CD1c-positive myeloid dendritic cell (primary cell): ENCODE measurements around the gene FOXL1.

Experiments
- DNase-seq: peaks from one replicate; pipeline ENCODE4 v3.0.0-alpha.2; 2016; ENCODE audit errors: extremely low spot score

The FOXL1 gene

GRCh38 chr16:86604436-86605193, 26.3 kb downstream of the FOXL1 start:
- peak; percentile 28 for DNase-seq

- no peak for DNase-seq
Measured at GRCh38 chr16:86605950-86606349, 27.6 kb downstream of the FOXL1 start.

- DNase-seq = no peak
Measured at GRCh38 chr16:86608301-86608747, 30.0 kb downstream of the FOXL1 start.

GRCh38 chr16:86609115-86609514, 30.8 kb downstream of the FOXL1 start:
- DNase-seq = no peak

GRCh38 chr16:86609661-86610060, 31.3 kb downstream of the FOXL1 start:
- DNase-seq = no peak

GRCh38 chr16:86610779-86611524, 32.6 kb downstream of the FOXL1 start:
- no peak for DNase-seq

- no peak for DNase-seq
Measured at GRCh38 chr16:86611525-86611855, 33.1 kb downstream of the FOXL1 start.

GRCh38 chr16:86611941-86612340, 33.6 kb downstream of the FOXL1 start:
- no peak for DNase-seq

GRCh38 chr16:86614699-86615098, 36.4 kb downstream of the FOXL1 start:
- no peak for DNase-seq

- DNase-seq = no peak
Measured at GRCh38 chr16:86616906-86617305, 38.6 kb downstream of the FOXL1 start.

- DNase-seq = no peak
Measured at GRCh38 chr16:86618431-86619238, 40.3 kb downstream of the FOXL1 start.

GRCh38 chr16:86619239-86619794, 41.0 kb downstream of the FOXL1 start:
- no peak for DNase-seq

GRCh38 chr16:86620184-86620583, 41.8 kb downstream of the FOXL1 start:
- DNase-seq = no peak

GRCh38 chr16:86621966-86622365, 43.6 kb downstream of the FOXL1 start:
- DNase-seq = no peak

GRCh38 chr16:86622700-86623615, 44.6 kb downstream of the FOXL1 start:
- DNase-seq = no peak

- no peak for DNase-seq
Measured at GRCh38 chr16:86625029-86625428, 46.7 kb downstream of the FOXL1 start.

- DNase-seq = no peak
Measured at GRCh38 chr16:86625821-86626220, 47.5 kb downstream of the FOXL1 start.

- DNase-seq = no peak
Measured at GRCh38 chr16:86626284-86626683, 47.9 kb downstream of the FOXL1 start.

GRCh38 chr16:86626966-86627365, 48.6 kb downstream of the FOXL1 start:
- no peak for DNase-seq

- DNase-seq = no peak
Measured at GRCh38 chr16:86628614-86629013, 50.3 kb downstream of the FOXL1 start.

GRCh38 chr16:86630471-86630870, 52.1 kb downstream of the FOXL1 start:
- no peak for DNase-seq
